Neuronal stem cell (in vitro differentiated cells): Measurements from ENCODE around the gene PROSER2. TPM values are rescaled to one million over a fixed set of nuclear protein-coding genes. Genes with fewer than 3 reads are reported as not detected.

Experiments used
- DNase-seq: peaks from one replicate; pipeline ENCODE4 v3.0.0-alpha.2; 2013; ENCODE audit warnings: low spot score
- H2AFZ ChIP-seq: one replicate; pipeline ENCODE4 v1.6.1; 2013; ENCODE audit warnings: mild to moderate bottlenecking, low read length, inconsistent platforms
- H2AK5ac ChIP-seq: 2 replicates; pipeline ENCODE4 v1.6.1; 2013; ENCODE audit warnings: low read depth, mild to moderate bottlenecking, inconsistent platforms, low read length, moderate library complexity, mixed read lengths
- H2BK120ac ChIP-seq: 2 replicates; pipeline ENCODE4 v1.6.1; 2013; ENCODE audit warnings: low read depth, mild to moderate bottlenecking, inconsistent platforms, low read length, moderate library complexity, mixed read lengths
- H2BK12ac ChIP-seq: one replicate; pipeline ENCODE4 v1.6.1; 2013; ENCODE audit warnings: low read length, inconsistent platforms
- H2BK15ac ChIP-seq: 2 replicates; pipeline ENCODE4 v1.6.1; 2013; ENCODE audit warnings: mild to moderate bottlenecking, low read length, inconsistent platforms, mixed read lengths
- H2BK5ac ChIP-seq: one replicate; pipeline ENCODE4 v1.6.1; 2013; ENCODE audit warnings: inconsistent platforms, mild to moderate bottlenecking, low read length, moderate library complexity
- H3K14ac ChIP-seq: one replicate; pipeline ENCODE4 v1.6.1; 2013; ENCODE audit warnings: low read length, inconsistent platforms
- H3K18ac ChIP-seq: 2 replicates; pipeline ENCODE4 v1.6.1; 2013; ENCODE audit warnings: low read length, inconsistent platforms
- H3K23ac ChIP-seq: 2 replicates; pipeline ENCODE4 v1.6.1; 2013; ENCODE audit warnings: low read depth, mild to moderate bottlenecking, mixed read lengths, low read length, inconsistent platforms; ENCODE audit not compliant: poor library complexity
- H3K27ac ChIP-seq: replicated peaks from 3 replicates; pipeline ENCODE4 v1.5.1; 2013; ENCODE audit warnings: low read length, inconsistent platforms
- H3K27me3 ChIP-seq, 3 experiments: 2 replicates each; pipeline ENCODE4 v1.6.1; 2013; ENCODE audit warnings: low read length in 3 of 3, mild to moderate bottlenecking in 2 of 3, inconsistent platforms in 1 of 3, low read depth in 1 of 3, mixed read lengths in 1 of 3, moderate library complexity in 1 of 3; ENCODE audit not compliant: control insufficient read depth in 3 of 3, insufficient read depth in 3 of 3
- H3K36me3 ChIP-seq, 2 donors: replicated peaks in 1 of 2; 2 replicates each; pipeline ENCODE4 v1.6.1; 2013; ENCODE audit warnings: low read length in 2 of 2; ENCODE audit not compliant: control insufficient read depth in 2 of 2, insufficient read depth in 2 of 2
- H3K4ac ChIP-seq: 2 replicates; pipeline ENCODE4 v1.6.1; 2013; ENCODE audit warnings: inconsistent platforms, mild to moderate bottlenecking, low read length, moderate library complexity
- H3K4me1 ChIP-seq, 2 donors: 1 replicate in 1 of 2; 2 replicates in 1 of 2; pipeline ENCODE4 v1.6.1; 2013; ENCODE audit warnings: low read length in 2 of 2, low read depth in 1 of 2; ENCODE audit not compliant: control insufficient read depth in 2 of 2, insufficient read depth in 1 of 2
- H3K4me2 ChIP-seq: one replicate; pipeline ENCODE4 v1.6.1; 2013; ENCODE audit warnings: mild to moderate bottlenecking, low read length, inconsistent platforms; ENCODE audit not compliant: insufficient read depth, poor library complexity, severe bottlenecking
- H3K4me3 ChIP-seq, 2 donors: 2 replicates each; pipeline ENCODE4 v1.5.1; 2013; ENCODE audit warnings: low read length in 2 of 2, mild to moderate bottlenecking in 2 of 2, inconsistent platforms in 1 of 2, moderate library complexity in 1 of 2
- H3K79me1 ChIP-seq: one replicate; pipeline ENCODE4 v1.6.1; 2013; ENCODE audit warnings: low read depth, mild to moderate bottlenecking, inconsistent platforms, low read length, moderate library complexity
- H3K9ac ChIP-seq: one replicate; pipeline ENCODE4 v1.6.1; 2013; ENCODE audit warnings: mild to moderate bottlenecking, low read depth, low read length, inconsistent platforms; ENCODE audit not compliant: poor library complexity
- H3K9me3 ChIP-seq, 2 donors: replicated peaks in 1 of 2; 2 replicates each; pipeline versions ENCODE3 to v1.6.1; 2013; ENCODE audit warnings: low read length in 2 of 2, mild to moderate bottlenecking in 2 of 2, inconsistent platforms in 1 of 2, low read depth in 1 of 2, mixed read lengths in 1 of 2, moderate library complexity in 1 of 2; ENCODE audit not compliant: control insufficient read depth in 2 of 2, insufficient read depth in 1 of 2
- H4K8ac ChIP-seq: one replicate; pipeline ENCODE4 v1.6.1; 2013; ENCODE audit warnings: low read depth, mild to moderate bottlenecking, inconsistent platforms, low read length, moderate library complexity
- H4K91ac ChIP-seq: one replicate; pipeline ENCODE4 v1.6.1; 2013; ENCODE audit warnings: low read length, low read depth, mild to moderate bottlenecking, inconsistent platforms; ENCODE audit not compliant: poor library complexity
- WGBS, 2 donors: extraction: QIAGEN DNeasy Blood & Tissue Kit; methylation state at CpG; one replicate each; pipeline ENCODE4 v1.1.7; 2013; ENCODE audit warnings: missing lambda C conversion rate in 2 of 2, mixed read lengths in 1 of 2; ENCODE audit not compliant: insufficient read length in 2 of 2, insufficient replicate concordance in 1 of 2; ENCODE audit errors: extremely low coverage in 2 of 2; 5-methylcytosine and 5-hydroxymethylcytosine counted together
- polyA plus RNA-seq, 2 experiments: library from polyadenylated mRNA; stranded (reverse); fragments of 200-250 nt; gene quantifications; one replicate each; pipeline ENCODE4 v1.2.3, GENCODE V29; 2013

PROSER2 gene, protein sequence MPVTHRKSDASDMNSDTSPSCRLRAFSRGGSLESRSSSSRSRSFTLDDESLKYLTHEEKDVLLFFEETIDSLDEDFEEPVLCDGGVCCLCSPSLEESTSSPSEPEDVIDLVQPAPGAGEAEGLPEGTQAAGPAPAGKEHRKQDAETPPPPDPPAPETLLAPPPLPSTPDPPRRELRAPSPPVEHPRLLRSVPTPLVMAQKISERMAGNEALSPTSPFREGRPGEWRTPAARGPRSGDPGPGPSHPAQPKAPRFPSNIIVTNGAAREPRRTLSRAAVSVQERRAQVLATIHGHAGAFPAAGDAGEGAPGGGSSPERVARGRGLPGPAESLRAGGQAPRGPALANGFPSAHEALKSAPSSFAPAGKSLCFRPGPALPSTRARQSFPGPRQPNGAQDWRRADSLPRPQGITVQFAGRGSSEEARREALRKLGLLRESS
- 4.1 TPM for polyA plus RNA-seq (2013, experiment 1 of 2)
- polyA plus RNA-seq (2013, experiment 2 of 2): 4.0 TPM

DNA sequence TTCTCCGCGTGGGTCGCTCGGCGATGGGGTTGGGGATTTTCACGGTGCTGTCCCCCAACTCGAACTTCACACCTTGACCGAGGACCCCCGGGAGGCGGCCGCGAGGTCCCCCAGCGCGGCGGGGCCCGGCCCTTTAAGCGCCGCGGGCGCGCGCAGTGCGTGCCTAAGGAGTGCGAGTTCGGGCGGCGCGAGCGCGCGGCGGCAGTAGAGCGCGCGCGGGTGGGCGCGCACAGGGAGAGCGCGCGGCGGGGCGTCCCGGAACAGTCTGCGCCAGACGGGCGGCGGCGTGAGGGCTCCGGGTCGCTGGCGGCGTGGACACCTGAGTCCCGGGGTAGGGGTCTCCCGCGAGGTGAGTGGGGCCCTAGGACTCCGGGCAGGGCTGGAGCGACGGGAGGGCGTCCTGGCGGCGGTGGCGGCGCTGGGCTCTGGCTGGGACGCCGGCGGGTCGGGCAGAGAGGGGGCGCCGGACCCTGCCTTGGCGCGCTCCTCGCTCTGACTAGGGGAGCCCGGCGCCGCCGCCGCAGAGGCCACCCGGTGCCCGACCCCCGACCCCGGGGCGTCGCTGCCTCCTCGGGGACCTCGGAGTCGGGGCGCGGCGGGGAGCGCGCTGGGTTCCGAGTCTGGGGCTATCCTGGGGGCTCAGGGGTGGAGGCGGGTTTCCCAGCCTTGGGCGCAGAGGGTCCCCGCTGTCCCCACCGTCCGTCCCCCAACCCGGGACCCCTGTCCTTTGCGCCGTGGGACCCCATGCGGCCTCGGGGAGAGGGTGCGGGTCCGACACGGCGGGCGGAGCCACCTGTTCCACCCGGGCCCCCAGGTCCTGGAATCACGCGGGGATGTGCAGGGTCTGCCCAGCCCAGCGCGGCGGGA lies at the start of gene PROSER2:
Gene PROSER2, plus strand, starts transcription at position 235 of the 867 bp plus-strand sequence. CDS start 28,722 bp downstream, outside the sequence.
- H3K4me2 ChIP-seq: peak within 1 kb of the TSS; percentile 89
- H3K14ac ChIP-seq: peak within 1 kb of the TSS; percentile 94
- no peak within 1 kb of the TSS for H3K27ac ChIP-seq
- peak within 1 kb of the TSS; percentile 82 for H4K8ac ChIP-seq
- H2AK5ac ChIP-seq: peak within 1 kb of the TSS; percentile 90
- H3K27me3 ChIP-seq: peaks cover 0 to 51% (median 17%) of the 10 kb centered on the region in 3 experiments
- H3K79me1 ChIP-seq: no peaks in the 10 kb centered on the region
- peak within 1 kb of the TSS; percentile 66 for H2BK5ac ChIP-seq
- H3K36me3 ChIP-seq: no peaks in the 10 kb centered on the region
- DNase-seq: peak; percentile 41
- peak within 1 kb of the TSS; percentile 86 for H3K9ac ChIP-seq
- no peaks in the 10 kb centered on the region for H3K9me3 ChIP-seq
- no peak within 1 kb of the TSS for H2BK12ac ChIP-seq
- H3K4me1 ChIP-seq: peaks cover 0 to 4% of the 10 kb centered on the region in 2 donors
- no CpG with 5 or more reads among the region's 114 CpGs for WGBS, 2 donors
- H3K18ac ChIP-seq: peak within 1 kb of the TSS; percentile 99
- peak within 1 kb of the TSS; percentile 8 for H2BK120ac ChIP-seq
- peak within 1 kb of the TSS; percentile 89 for H2BK15ac ChIP-seq
- H3K23ac ChIP-seq: peak within 1 kb of the TSS; percentile 99
- no peak within 1 kb of the TSS for H4K91ac ChIP-seq
- peak within 1 kb of the TSS; percentile 92 for H2AFZ ChIP-seq
- H3K4ac ChIP-seq: no peak within 1 kb of the TSS
- peak within 1 kb of the TSS; percentile 54 to 96 for H3K4me3 ChIP-seq

DNA sequence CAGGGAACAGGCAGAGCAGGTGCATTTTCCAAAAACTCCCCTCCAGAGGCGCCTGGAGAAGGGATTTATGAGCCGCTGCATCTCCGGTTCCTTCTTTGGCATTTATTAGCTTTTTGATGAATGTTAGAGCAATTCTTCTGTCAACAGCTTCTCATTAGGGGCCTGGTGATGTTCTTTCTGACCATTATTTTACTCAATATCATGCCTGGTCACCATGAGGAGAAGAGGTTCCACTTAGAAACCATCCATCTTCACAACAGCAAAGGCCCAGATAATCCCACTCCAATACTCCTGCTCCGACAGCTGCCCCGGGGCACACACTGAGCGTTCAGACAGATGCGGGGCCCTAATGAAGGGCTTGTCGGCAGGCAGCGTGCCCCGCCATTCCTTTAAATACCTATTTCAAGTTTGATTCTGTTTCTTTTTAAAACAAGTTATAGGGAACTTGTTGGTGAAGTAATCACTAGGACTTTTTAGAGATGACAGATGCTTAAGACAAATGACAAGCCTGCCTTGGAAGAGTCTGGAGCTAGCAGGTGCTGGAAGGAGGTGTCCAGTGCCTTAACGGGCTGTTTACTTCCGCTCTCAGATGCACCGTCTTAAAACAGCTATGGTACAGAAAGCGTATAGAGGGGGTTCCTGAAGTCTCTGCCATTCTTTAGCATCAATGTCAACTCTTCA lies 49.3 kb upstream of the PROSER2 start:
- DNase-seq: no peak
- no peak overlapping the region for H2AFZ ChIP-seq

DNA sequence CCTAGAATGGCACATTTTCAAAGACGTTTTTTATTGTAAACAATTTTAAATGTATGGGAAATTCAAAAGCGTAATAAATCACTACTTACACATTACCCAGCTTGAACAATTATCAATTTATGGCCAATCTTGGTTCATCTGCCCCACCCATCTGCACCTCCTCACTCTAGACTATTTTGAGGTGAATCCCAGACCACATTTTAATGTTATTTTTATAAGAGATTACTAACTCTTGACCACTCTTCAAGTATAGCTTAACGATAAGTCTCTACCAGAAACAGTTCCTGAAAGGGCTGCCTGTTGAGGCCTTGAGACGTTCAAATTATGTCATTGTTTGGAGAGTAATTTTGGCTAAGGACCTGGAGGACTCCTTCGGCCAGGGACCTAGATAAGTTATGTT lies 47.7 kb upstream of the PROSER2 start:
- WGBS, 2 donors: no CpG with 5 or more reads among the region's 5 CpGs
- Histone ChIP-seq H3K9me3 (no peaks in the 10 kb centered on the region), H2AFZ (no peak overlapping the region), H4K8ac (no peak overlapping the region), H3K36me3 (no peaks in the 10 kb centered on the region), H2BK12ac (no peak overlapping the region), H3K4me2 (no peak overlapping the region), H3K27me3 (peaks cover 0 to 3% (median 0%) of the 10 kb centered on the region in 3 experiments), H3K23ac (no peak overlapping the region), H2BK5ac (no peak overlapping the region), H3K18ac (no peak overlapping the region), H3K4me1 (no peaks in the 10 kb centered on the region), H3K4ac (no peak overlapping the region), H3K27ac (no peak overlapping the region), H2BK15ac (no peak overlapping the region), H2AK5ac (no peak overlapping the region), H3K4me3 (no peak overlapping the region), H3K79me1 (no peaks in the 10 kb centered on the region), H4K91ac (no peak overlapping the region), H3K14ac (no peak overlapping the region), H2BK120ac (no peak overlapping the region), H3K9ac (no peak overlapping the region)
- no peak for DNase-seq

More for the DNA sequence above, 49.3 kb upstream of the PROSER2 start:
- no peak overlapping the region for H3K4me2 ChIP-seq
- no CpG with 5 or more reads among the region's 14 CpGs for WGBS, 2 donors
- H3K9me3 ChIP-seq: no peaks in the 10 kb centered on the region
- H4K91ac ChIP-seq: no peak overlapping the region
- H3K36me3 ChIP-seq: no peaks in the 10 kb centered on the region
- no peak overlapping the region for H3K23ac ChIP-seq
- H2AK5ac ChIP-seq: no peak overlapping the region
- H3K4me1 ChIP-seq: no peaks in the 10 kb centered on the region
- no peak overlapping the region for H3K18ac ChIP-seq
- H2BK15ac ChIP-seq: no peak overlapping the region
- no peak overlapping the region for H3K9ac ChIP-seq
- no peaks in the 10 kb centered on the region for H3K79me1 ChIP-seq
- no peak overlapping the region for H3K4ac ChIP-seq
- no peak overlapping the region for H2BK12ac ChIP-seq
- H3K14ac ChIP-seq: no peak overlapping the region
- H3K27ac ChIP-seq: no peak overlapping the region
- H4K8ac ChIP-seq: no peak overlapping the region
- no peak overlapping the region for H2BK5ac ChIP-seq
- no peak overlapping the region for H2BK120ac ChIP-seq
- peaks cover 0 to 3% (median 0%) of the 10 kb centered on the region in 3 experiments for H3K27me3 ChIP-seq
- H3K4me3 ChIP-seq: no peak overlapping the region
